Psoas muscle (tissue), 8 donors: ENCODE measurements around the gene ZBTB7C. TPM values are rescaled to one million over a fixed set of nuclear protein-coding genes. Genes with fewer than 3 reads are reported as not detected.

Experiments
- ATAC-seq, 4 donors: fragments of 200-7000 bp; cut with Tn5 transposase; one replicate each; pipeline ENCODE4 v1.9.1; 2020; ENCODE audit warnings: moderate library complexity in 3 of 4, mild to moderate bottlenecking in 2 of 4
- DNase-seq, 2 donors: peaks; one replicate each; pipeline ENCODE4 v3.0.0-alpha.2; 2020
- H3K27ac ChIP-seq: fragments of 200-600 bp; one replicate; pipeline ENCODE4 v1.8.0; 2022
- H3K27me3 ChIP-seq, 3 donors: fragments of 200-600 bp in 1 of 3; one replicate each; pipeline versions ENCODE4 v1.6.1 to v1.8.0; 2013 to 2022; ENCODE audit warnings: low read length in 2 of 3, mild to moderate bottlenecking in 2 of 3, moderate library complexity in 1 of 3; ENCODE audit not compliant: insufficient read depth in 3 of 3
- H3K36me3 ChIP-seq, 2 donors: fragments of 200-600 bp in 1 of 2; one replicate each; pipeline versions ENCODE4 v1.6.1 to v1.8.0; 2013 to 2022; ENCODE audit warnings: low read depth in 1 of 2, mild to moderate bottlenecking in 1 of 2, moderate library complexity in 1 of 2; ENCODE audit not compliant: insufficient read depth in 1 of 2
- H3K4me1 ChIP-seq: fragments of 200-600 bp; one replicate; pipeline ENCODE4 v1.8.0; 2022
- H3K4me3 ChIP-seq: fragments of 200-600 bp; one replicate; pipeline ENCODE4 v1.8.0; 2022; ENCODE audit warnings: mild to moderate bottlenecking
- H3K9me3 ChIP-seq: fragments of 200-600 bp; one replicate; pipeline ENCODE4 v1.8.0; 2022
- CTCF ChIP-seq: fragments of 200-600 bp; IDR thresholded peaks from one replicate; pipeline ENCODE4 v1.8.0; 2022; ENCODE audit warnings: antibody characterized with exemption
- WGBS, 3 donors: extraction: QIAGEN DNeasy Blood & Tissue Kit; methylation state at CpG; one replicate each; pipeline versions ENCODE4 v1.1.6 to v1.1.7; 2013; 5-methylcytosine and 5-hydroxymethylcytosine counted together
- intact Hi-C, 2 donors: fragments of 100-400 bp; cut with DNase I; formaldehyde crosslinking; loops; one replicate each; pipeline versions ENCODE4 v1.11.0 to v1.14.2; 2022
- polyA plus RNA-seq, 3 donors: library from polyadenylated mRNA; stranded (reverse); fragments of 200-250 nt; gene quantifications; one replicate each; pipeline ENCODE4 v1.2.3, GENCODE V29; 2013
- total RNA-seq, 4 donors: library from RNA; stranded (reverse); fragmentation: NEBNext Ultra II Directional in 2 of 4; extraction: Animal tissue kit (Norgen Biotek cat#: 25700) in 2 of 4; gene quantifications; one replicate each; pipeline versions ENCODE4 v1.2.1 to v1.2.4, GENCODE V29; 2021 to 2023
- donor health status: healthy with polysubstance abuse.
- donor health status: DM: no; HTN: no; CAD: no; lungs with moderate emphysema.
- donor health status: Bipolar disorder and iron deficiency.
- donor health status: healthy.
- donor health status: DM: yes; HTN: yes; CAD: no.
- donor health status: DM: no; HTN: no; CAD: no.
- donor health status: DM: no; HTN: no; CAD: no.
- donor health status: DM: yes; HTN: yes; CAD: no.

ZBTB7C gene
- total and polyA plus RNA-seq, 7 donors: 0.34 to 2.9 (median 0.78) TPM

- no peak for DNase-seq
- no peaks in the 10 kb centered on the region for H3K4me1 ChIP-seq
- no peak for ATAC-seq
- WGBS, 3 donors: 44 to 60% (median 49%) methylated on average over 4 of the region's 4 CpGs
- TF ChIP-seq CTCF: no peak
- H3K27me3 ChIP-seq: no peaks in the 10 kb centered on the region
- intact Hi-C loops: loop anchor here in 1 of 2 donors (10.0 kb wide), 1 partner anchor 191 kb away; no protein-coding TSS in a partner anchor
- no peaks in the 10 kb centered on the region for H3K9me3 ChIP-seq
- no peaks in the 10 kb centered on the region for H3K36me3 ChIP-seq
- no peak overlapping the region for H3K27ac ChIP-seq
- H3K4me3 ChIP-seq: no peak overlapping the region
Observed at GRCh38 chr18:48123941-48124340, 285.2 kb downstream of the ZBTB7C start.

GRCh38 chr18:48123324-48123723, 285.9 kb downstream of the ZBTB7C start:
- no peak overlapping the region for H3K27ac ChIP-seq
- no peaks in the 10 kb centered on the region for H3K27me3 ChIP-seq
- no peaks in the 10 kb centered on the region for H3K4me1 ChIP-seq
- DNase-seq (no peak), ATAC-seq (no peak)
- H3K9me3 ChIP-seq: no peaks in the 10 kb centered on the region
- intact Hi-C loops: loop anchor here in 1 of 2 donors (10.0 kb wide), 1 partner anchor 191 kb away; no protein-coding TSS in a partner anchor
- no peak for TF ChIP-seq CTCF
- 52 to 73% (median 61%) methylated on average over 6 of the region's 6 CpGs for whole genome bisulfite sequencing, 3 donors
- no peaks in the 10 kb centered on the region for H3K36me3 ChIP-seq
- H3K4me3 ChIP-seq: no peak overlapping the region

GRCh38 chr18:48122816-48123215, 286.4 kb downstream of the ZBTB7C start:
- Histone ChIP-seq H3K4me3 (no peak overlapping the region), H3K36me3 (no peaks in the 10 kb centered on the region), H3K4me1 (no peaks in the 10 kb centered on the region), H3K27ac (no peak overlapping the region), H3K9me3 (no peaks in the 10 kb centered on the region), H3K27me3 (no peaks in the 10 kb centered on the region)
- DNase-seq: no peak
- WGBS, 3 donors: 93 to 94% (median 93%) methylated on average over 4 of the region's 4 CpGs
- no peak for ATAC-seq
- TF ChIP-seq CTCF: no peak
- intact Hi-C loops: loop anchor here in 1 of 2 donors (10.0 kb wide), 1 partner anchor 192 kb away; no protein-coding TSS in a partner anchor

- no peak for ATAC-seq
- no peak overlapping the region for H3K4me3 ChIP-seq
- H3K27ac ChIP-seq: no peak overlapping the region
- 75 to 83% (median 75%) methylated on average over 3 of the region's 3 CpGs for WGBS, 3 donors
- no peaks in the 10 kb centered on the region for H3K36me3 ChIP-seq
- DNase-seq: no peak
- H3K4me1 ChIP-seq: no peaks in the 10 kb centered on the region
- no peak for TF ChIP-seq CTCF
- no peaks in the 10 kb centered on the region for H3K9me3 ChIP-seq
- no peaks in the 10 kb centered on the region for H3K27me3 ChIP-seq
- intact Hi-C loops: loop anchor here in 1 of 2 donors (10.0 kb wide), 1 partner anchor 192 kb away; no protein-coding TSS in a partner anchor
Observed at GRCh38 chr18:48122376-48122775, 286.8 kb downstream of the ZBTB7C start.

GRCh38 chr18:48121752-48122151, 287.4 kb downstream of the ZBTB7C start:
- Histone ChIP-seq H3K27me3 (no peaks in the 10 kb centered on the region), H3K4me3 (no peak overlapping the region), H3K4me1 (no peaks in the 10 kb centered on the region), H3K9me3 (no peaks in the 10 kb centered on the region), H3K36me3 (no peaks in the 10 kb centered on the region), H3K27ac (no peak overlapping the region)
- WGBS, 3 donors: 43 to 85% (median 57%) methylated on average over 3 of the region's 3 CpGs
- intact Hi-C loops: loop anchor here in 1 of 2 donors (10.0 kb wide), 1 partner anchor 193 kb away; no protein-coding TSS in a partner anchor
- DNase-seq (no peak), ATAC-seq (no peak)
- no peak for TF ChIP-seq CTCF
